HG03175 (cell line): ENCODE results near the gene GP9.
"Not testable (repeated sequence)": the region's sequence is repeated elsewhere in the genome, so short reads cannot be mapped to it uniquely, and the experiment has no call there.

ENCODE experiments used
- ATAC-seq: cut with Tn5 transposase; IDR thresholded peaks from one replicate; pipeline ENCODE4 v1.9.1; 2021; ENCODE audit warnings: mild to moderate bottlenecking, moderate library complexity; ENCODE audit not compliant: unreplicated experiment

The GP9 gene

GRCh38 chr3:129047553-129047839 is 13.1 kb upstream of the GP9 start:
- ATAC-seq = no peak

DNA sequence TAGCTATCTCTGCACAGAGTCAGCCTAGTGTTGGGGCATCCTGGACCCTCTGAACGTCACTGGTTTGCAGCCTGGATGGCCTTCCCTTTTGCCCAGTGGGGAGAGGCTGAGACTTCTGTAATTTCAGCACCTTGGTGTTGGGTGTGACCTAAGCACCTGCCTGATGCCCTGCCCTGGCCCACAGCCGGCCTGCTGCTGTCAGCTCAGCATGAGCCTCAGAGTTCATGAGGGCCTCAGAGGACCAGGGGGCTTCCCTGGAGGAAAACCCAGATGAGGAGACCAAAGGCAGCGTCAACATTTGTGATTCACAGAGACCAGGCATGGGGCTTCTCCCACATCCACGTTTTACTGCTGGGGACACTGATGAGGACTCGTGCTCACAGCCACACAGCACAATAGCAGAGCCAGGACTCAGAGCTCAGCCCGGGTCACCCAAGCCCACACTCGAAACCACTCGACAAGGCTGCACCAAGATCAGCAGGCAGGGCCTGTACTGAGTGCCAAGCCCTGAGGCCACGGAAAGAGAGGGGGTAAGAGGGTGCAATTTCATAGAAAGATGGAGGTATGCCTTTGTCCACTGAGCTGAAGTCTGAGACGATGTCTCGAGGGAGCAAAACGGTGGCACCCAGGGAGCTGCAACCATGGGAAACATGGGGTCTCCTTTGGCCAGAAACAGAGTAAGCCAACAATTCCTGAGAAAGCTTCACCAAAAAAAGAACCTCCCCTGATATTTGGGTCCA is 9.9 kb upstream of the GP9 start:
- ATAC-seq = no peak

GRCh38 chr3:129051871-129052340 is 8.7 kb upstream of the GP9 start:
- no peak for ATAC-seq

DNA sequence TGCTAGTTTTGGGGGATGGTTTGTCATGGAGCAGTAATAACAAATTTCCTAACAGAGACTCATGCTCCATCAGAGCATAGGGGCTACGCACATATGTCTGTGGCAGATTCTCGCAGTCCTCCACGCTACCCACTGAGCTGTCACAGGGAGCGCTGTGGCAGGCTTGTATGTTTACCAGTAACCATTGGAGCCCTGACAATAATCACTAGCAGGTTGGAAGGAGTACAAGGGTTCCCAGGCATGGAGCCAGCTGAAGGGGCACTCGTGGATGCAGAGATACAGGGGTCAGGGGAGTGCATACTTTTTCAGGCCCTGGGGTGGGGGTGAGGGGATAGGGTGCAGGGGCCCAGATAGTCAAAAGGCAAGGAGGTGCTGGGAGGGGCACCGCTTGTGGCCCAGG is 7.9 kb upstream of the GP9 start:
- ATAC-seq = no peak

DNA sequence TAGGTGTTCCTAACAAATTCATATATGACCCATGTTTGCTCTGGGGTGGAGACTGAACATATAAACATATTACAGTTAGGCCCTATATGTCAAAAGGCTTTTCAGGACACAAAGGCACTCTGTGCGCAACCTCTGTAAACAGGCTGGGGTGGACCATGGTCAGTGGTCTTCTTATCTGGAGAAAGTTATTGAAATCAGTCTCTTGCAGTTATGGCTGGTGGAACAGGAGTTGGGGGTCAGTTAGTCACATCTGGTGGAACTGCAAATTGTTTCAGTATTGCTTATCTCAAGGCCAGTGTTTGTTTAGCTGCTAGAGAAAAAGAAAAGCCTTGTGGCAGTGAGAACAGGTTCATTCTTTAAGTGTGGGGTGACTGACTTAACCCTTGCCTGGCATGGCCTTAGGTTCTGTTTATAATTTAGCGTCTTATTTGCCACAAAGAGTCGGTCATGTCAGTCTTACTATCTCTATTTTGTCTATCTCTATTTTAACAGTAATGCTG is 5.9 kb upstream of the GP9 start:
- ATAC-seq = no peak

GRCh38 chr3:129056451-129057173 is 4.0 kb upstream of the GP9 start:
- no peak for ATAC-seq

- no peak for ATAC-seq
These were observed 3.3 kb upstream of the GP9 start for GRCh38 chr3:129057249-129057648.

DNA sequence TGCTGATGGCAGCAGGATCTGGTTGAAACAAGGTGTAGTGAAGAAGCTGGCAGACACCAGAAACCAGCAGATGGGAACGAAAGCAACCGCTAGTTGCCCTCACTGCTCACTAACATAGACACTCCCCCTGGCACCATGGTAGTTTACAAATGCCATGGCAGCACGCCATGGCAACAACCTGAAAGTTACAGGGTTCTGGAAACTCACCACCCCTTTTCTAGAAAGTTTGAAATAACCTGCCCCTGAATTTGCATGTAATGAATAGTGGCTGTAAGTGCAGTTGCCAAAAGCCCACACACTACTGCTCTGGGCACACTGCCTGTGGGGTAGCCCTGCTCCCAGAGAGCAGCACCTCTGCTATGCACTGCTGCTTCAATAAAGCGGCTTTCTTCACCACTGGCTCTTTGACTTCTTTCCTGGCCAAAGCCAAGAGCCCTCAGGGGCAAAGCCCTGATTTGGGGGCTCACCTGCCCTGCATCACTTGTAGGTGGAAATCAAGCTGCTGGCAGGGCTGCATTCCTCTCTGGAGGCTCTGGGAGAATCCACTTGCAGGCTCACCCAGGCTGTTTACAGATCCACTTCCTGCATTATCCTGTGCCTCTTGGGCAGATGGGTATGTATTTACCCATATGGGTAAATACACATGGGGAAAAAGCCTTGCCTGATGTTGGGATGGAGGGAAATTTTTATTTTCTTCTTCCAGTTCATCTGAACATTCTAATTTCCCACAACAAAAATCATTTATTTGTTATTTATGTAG is 2.0 kb upstream of the GP9 start:
- peak; percentile 64 for ATAC-seq

DNA sequence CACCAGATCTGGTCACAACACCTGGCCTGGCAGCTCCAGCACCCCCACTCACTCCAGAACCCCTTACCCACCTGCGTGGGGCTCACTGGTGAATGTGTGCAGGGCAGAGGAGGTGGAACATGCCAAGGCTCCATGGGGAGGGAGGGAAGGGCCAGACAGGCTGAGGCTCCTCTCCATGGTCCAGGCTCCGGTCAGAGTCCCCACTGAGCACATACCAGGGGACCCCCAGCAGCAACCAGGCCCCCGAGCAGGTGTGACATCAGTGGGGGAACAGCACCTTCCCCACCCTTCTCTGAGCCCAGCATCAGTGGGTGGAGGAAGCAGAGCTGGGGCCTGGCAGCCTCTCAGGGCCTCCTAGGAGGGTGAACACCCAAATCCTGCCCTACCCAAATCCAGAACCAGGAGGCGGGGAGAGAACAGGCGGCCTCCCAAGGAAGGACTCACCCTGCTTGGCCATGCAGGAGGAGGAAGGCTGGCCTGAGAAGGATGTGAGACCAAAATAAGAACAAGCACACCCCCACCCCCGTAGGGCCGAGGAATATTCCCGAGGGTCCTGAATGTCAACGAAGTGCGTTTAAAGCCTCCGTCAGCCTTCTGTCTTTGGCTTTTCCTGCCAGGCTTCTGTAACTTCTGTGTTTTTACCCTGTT is 1.1 kb upstream of the GP9 start:
- no peak for ATAC-seq

DNA sequence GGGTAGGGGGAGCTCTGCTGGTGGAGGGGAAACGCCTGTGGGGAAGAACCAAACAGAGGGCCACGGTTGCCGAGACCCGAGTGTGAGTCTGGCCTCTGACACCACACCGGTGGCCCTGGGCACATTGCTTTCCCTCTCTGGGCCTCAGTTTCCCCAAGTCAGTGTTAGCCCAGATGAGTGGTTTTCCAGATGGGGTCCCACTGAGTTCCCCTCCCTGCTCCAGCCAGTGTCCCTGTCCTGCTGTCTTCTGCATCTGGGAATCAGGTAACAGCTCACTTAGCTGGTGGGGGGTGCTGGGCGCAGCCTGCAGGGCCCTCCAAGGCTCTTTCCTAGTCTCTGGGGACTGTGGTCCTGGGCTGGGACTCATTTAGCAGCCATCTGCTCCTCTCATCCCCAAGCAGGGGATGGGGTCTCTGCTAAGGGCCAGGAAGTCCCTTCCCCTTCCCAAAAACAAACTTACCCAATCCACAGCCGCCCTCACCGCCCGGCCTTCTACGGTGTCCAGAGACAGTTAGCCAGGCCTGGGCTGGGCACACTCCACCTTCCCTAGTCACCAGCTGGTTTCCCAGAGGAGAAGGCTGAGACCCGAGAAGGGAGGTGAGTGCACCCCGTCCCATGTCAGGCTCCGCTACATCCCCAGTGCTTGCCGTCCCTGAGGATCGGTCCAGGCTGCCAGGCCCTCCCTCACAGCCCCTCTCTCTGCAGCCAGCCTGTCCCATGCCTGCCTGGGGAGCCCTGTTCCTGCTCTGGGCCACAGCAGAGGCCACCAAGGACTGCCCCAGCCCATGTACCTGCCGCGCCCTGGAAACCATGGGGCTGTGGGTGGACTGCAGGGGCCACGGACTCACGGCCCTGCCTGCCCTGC is 676 bp downstream of the GP9 start:
- ATAC-seq = no peak

GRCh38 chr3:129061888-129062834 is 1.6 kb downstream of the GP9 start:
- ATAC-seq = no peak

GRCh38 chr3:129063091-129063640 is 2.6 kb downstream of the GP9 start:
- ATAC-seq = no peak

DNA sequence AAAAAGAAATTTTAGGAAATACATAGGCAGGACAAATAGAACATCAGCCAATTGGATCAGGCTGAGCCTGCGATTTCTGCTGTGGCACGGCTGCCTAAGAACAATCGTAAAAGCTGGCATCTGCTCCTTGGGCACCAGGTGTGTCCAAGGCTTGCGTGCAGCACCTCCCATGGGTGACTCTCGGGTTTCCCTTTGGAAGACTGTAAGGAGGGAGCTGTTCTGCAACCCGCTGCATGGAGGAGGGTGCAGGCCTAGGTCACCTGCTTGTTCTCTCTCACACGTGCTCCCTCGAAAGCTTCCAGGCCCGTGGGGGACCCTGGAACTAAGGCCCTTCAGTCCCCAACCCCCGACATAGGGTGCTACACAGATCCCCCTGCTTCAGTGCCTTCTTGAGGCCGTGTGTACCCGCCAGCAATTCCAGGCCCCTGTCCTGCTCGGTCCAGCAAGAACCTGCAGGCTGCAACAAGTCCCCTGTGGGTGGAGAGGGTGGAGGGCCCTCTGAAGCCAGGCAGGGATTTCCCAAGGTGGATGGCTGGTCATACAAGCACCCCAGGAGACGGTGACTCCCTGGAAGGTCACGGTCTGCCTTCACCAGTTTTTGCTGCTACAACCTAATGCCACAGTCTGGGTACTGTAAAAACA is 3.4 kb downstream of the GP9 start:
- no peak for ATAC-seq

DNA sequence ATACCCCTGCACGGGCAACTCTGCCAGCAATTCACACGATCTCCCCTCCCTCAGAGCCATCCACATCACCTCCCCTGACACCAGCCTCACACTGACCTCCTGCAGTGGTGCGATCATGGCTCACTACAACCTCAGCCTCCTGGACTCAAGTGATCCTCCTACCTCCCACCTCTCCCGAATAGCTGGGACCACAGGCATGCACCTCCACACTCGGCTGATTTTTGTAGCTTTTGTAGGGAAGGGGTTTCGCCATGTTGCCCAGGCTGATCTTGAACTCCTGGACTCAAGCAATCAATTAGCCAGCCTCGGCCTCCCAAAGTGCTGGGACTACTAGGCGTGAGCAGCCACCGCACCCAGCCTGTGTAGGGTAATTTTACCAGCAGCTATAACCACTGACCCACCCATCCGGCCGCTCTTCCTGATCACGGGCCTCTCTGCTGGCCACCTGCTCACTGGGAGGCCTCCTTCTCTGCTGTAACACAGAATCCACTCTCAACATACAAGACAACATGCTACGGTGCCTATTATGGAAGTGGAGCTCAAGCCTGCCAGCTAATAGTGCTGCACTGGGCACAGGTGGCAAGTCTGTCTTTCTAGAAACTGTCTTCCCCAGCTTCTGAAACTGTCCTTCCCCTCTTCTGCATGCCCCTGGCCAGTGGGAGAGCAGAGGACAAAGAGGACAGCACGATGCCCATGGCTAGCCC is 4.6 kb downstream of the GP9 start:
- no peak for ATAC-seq

- ATAC-seq = no peak
These were observed 5.1 kb downstream of the GP9 start for GRCh38 chr3:129065720-129066073.

- ATAC-seq = not testable (repeated sequence)
These were observed 7.1 kb downstream of the GP9 start for GRCh38 chr3:129067719-129068118.

DNA sequence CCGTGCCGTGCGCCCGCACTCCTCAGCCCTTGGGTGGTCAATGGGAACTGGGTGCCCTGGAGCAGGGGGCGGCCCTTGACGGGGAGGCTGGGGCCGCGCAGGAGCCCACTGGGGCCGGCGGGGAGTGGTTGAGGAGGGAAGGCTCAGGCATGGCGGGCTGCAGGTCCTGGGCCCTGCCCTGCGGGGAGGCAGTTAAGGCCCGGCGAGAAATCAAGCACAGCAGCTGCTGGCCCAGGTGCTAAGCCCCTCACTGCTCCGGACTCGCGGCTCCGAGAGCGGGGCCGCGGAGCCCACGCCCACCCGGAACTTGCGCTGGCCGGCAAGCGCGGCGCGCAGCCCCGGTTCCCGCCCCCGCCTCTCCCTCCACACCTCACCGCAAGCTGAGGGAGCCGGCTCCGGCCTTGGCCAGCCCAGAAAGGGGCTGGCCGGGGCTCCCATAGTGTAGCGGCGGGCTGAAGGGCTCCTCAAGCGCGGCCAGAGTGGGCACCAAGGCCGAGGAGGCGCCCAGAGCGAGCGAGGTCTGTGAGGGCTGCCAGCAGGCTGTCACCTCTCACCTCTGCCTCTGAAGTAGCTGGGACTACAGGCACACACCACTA is 7.8 kb downstream of the GP9 start:
- ATAC-seq = no peak
